ENCODE results near the gene ADSL.
A peak's percentile ranks its signal among the peaks of the same experiment; 100 is the strongest.
"Not testable (repeated sequence)": the region's sequence is repeated elsewhere in the genome, so short reads cannot be mapped to it uniquely, and the experiment has no call there.

ADSL gene

GRCh38 chr22:40310768-40311120 is 35.6 kb upstream of the ADSL start:
- no peak for TF ChIP-seq EZH2phosphoT487 (IDR thresholded peaks at IDR 0.05; ENCODE audit: low read depth)
- TF ChIP-seq, protein P1, sequence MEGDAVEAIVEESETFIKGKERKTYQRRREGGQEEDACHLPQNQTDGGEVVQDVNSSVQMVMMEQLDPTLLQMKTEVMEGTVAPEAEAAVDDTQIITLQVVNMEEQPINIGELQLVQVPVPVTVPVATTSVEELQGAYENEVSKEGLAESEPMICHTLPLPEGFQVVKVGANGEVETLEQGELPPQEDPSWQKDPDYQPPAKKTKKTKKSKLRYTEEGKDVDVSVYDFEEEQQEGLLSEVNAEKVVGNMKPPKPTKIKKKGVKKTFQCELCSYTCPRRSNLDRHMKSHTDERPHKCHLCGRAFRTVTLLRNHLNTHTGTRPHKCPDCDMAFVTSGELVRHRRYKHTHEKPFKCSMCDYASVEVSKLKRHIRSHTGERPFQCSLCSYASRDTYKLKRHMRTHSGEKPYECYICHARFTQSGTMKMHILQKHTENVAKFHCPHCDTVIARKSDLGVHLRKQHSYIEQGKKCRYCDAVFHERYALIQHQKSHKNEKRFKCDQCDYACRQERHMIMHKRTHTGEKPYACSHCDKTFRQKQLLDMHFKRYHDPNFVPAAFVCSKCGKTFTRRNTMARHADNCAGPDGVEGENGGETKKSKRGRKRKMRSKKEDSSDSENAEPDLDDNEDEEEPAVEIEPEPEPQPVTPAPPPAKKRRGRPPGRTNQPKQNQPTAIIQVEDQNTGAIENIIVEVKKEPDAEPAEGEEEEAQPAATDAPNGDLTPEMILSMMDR (IDR thresholded peaks at IDR 0.05; ENCODE audit: low read depth, low read length): no peak
- Histone ChIP-seq H3K27ac (ENCODE audit: low read length) (no peak overlapping the region), H4K20me1 (ENCODE audit: insufficient read depth, low read length) (peaks cover 20% of the 10 kb centered on the region), H3K4me3 (ENCODE audit: low read length) (no peak overlapping the region), H3K4me1 (ENCODE audit: low read length) (peaks cover 15% of the 10 kb centered on the region), H3K4me2 (ENCODE audit: low read length) (peak overlapping the region; percentile 30), H2AFZ (ENCODE audit: low read depth, low read length) (no peak overlapping the region), H3K79me2 (ENCODE audit: low read length) (no peaks in the 10 kb centered on the region), H3K36me3 (replicated peaks; ENCODE audit: low read depth, low read length) (peaks cover 64% of the 10 kb centered on the region), H3K9ac (ENCODE audit: low read length) (no peak overlapping the region), H3K9me3 (ENCODE audit: insufficient read depth, low read length) (no peaks in the 10 kb centered on the region), H3K27me3 (ENCODE audit: low read depth, low read length) (no peaks in the 10 kb centered on the region)

DNA sequence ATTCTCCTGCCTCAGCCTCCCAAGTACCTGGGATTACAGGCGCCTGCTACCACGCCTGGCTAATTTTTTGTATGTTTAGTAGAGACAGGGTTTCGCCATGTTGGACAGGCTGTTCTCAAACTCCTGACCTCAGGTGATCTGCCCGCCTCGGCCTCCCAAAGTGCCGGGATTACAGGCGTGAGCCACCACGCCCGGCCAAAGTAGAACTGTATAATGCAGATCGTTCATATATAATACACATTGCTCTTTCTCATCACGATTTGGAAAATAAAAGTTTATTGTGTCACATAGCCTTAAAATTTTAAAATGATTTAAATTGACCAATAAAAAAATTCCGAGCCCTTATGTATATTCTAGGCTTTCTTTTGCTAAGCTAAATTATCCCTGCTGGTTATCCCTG is 34.7 kb upstream of the ADSL start:
- not testable (repeated sequence) for H3K79me2 ChIP-seq (ENCODE audit: low read length); H3K27ac ChIP-seq (ENCODE audit: low read length); H3K9ac ChIP-seq (ENCODE audit: low read length); H3K4me3 ChIP-seq (ENCODE audit: low read length); H3K27me3 ChIP-seq (ENCODE audit: low read depth, low read length); H2AFZ ChIP-seq (ENCODE audit: low read depth, low read length); H3K4me2 ChIP-seq (ENCODE audit: low read length); H3K9me3 ChIP-seq (ENCODE audit: insufficient read depth, low read length)
- Histone ChIP-seq H4K20me1 (ENCODE audit: insufficient read depth, low read length) (peaks cover 20% of the 10 kb centered on the region), H3K4me1 (ENCODE audit: low read length) (peaks cover 15% of the 10 kb centered on the region), H3K36me3 (replicated peaks; ENCODE audit: low read depth, low read length) (peaks cover 69% of the 10 kb centered on the region)

DNA sequence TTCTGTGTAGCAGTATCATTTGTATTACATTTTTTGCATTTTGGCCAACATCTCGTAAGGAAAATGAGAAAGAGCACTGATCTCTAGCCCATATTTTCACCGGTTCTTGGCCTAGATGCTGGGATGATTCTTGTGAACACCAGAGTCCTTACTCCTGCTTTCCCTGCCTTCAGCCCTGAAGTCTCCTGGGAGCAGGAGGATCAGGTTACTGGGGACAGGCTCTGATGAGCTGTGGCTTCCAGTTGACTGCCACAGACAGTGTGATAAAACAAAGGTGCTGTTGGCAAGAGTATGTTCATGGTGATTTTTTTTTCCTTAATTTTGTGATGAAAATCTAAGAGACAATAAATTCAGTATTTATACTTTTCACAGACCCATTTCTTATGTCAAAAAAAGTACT is 34.2 kb upstream of the ADSL start:
- Histone ChIP-seq H4K20me1 (ENCODE audit: insufficient read depth, low read length) (peaks cover 20% of the 10 kb centered on the region), H3K4me1 (ENCODE audit: low read length) (peaks cover 15% of the 10 kb centered on the region)

DNA sequence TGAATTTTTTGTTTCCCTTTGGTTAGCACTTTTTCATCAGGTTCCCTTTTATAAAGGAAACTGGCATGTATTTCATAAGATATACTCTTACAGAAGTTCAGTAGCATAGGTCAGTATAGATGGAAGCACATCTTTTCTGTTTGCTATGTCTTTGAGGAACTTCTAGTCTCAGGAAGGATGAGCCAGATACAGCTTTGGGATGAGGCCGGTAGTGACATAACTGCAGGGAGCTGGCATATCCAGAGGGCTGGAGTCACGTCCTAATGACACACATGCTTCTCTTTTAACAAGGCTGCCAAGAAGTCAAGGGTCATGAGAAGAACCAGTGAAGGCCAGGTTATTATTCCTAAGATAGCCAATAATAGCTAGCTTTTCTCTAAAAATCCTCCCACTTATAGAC is 33.3 kb upstream of the ADSL start:
- Histone ChIP-seq H3K9me3 (ENCODE audit: insufficient read depth, low read length) (no peaks in the 10 kb centered on the region), H3K9ac (ENCODE audit: low read length) (no peak overlapping the region), H3K4me3 (ENCODE audit: low read length) (no peak overlapping the region), H2AFZ (ENCODE audit: low read depth, low read length) (no peak overlapping the region), H3K79me2 (ENCODE audit: low read length) (no peaks in the 10 kb centered on the region), H4K20me1 (ENCODE audit: insufficient read depth, low read length) (peaks cover 20% of the 10 kb centered on the region), H3K27me3 (ENCODE audit: low read depth, low read length) (no peaks in the 10 kb centered on the region), H3K36me3 (replicated peaks; ENCODE audit: low read depth, low read length) (peaks cover 74% of the 10 kb centered on the region), H3K4me1 (ENCODE audit: low read length) (peaks cover 15% of the 10 kb centered on the region), H3K27ac (ENCODE audit: low read length) (no peak overlapping the region), H3K4me2 (ENCODE audit: low read length) (no peak overlapping the region)
- TF ChIP-seq EZH2phosphoT487 (IDR thresholded peaks at IDR 0.05; ENCODE audit: low read depth): no peak
- TF ChIP-seq, protein P1 (IDR thresholded peaks at IDR 0.05; ENCODE audit: low read depth, low read length): no peak

More for the DNA sequence above, 34.2 kb upstream of the ADSL start:
- no peaks in the 10 kb centered on the region for H3K27me3 ChIP-seq (ENCODE audit: low read depth, low read length)
- H3K9me3 ChIP-seq (ENCODE audit: insufficient read depth, low read length): no peaks in the 10 kb centered on the region
- H2AFZ ChIP-seq (ENCODE audit: low read depth, low read length): no peak overlapping the region
- no peak overlapping the region for H3K27ac ChIP-seq (ENCODE audit: low read length)
- H3K36me3 ChIP-seq (replicated peaks; ENCODE audit: low read depth, low read length): peaks cover 74% of the 10 kb centered on the region
- TF ChIP-seq EZH2phosphoT487 (IDR thresholded peaks at IDR 0.05; ENCODE audit: low read depth): no peak
- TF ChIP-seq, protein P1 (IDR thresholded peaks at IDR 0.05; ENCODE audit: low read depth, low read length): no peak
- no peak overlapping the region for H3K9ac ChIP-seq (ENCODE audit: low read length)
- H3K4me2 ChIP-seq (ENCODE audit: low read length): no peak overlapping the region
- H3K79me2 ChIP-seq (ENCODE audit: low read length): no peaks in the 10 kb centered on the region
- no peak overlapping the region for H3K4me3 ChIP-seq (ENCODE audit: low read length)

GRCh38 chr22:40314041-40314440 is 32.3 kb upstream of the ADSL start:
- Histone ChIP-seq H3K27me3 (ENCODE audit: low read depth, low read length) (no peaks in the 10 kb centered on the region), H3K4me1 (ENCODE audit: low read length) (peaks cover 15% of the 10 kb centered on the region), H3K79me2 (ENCODE audit: low read length) (no peaks in the 10 kb centered on the region), H3K36me3 (replicated peaks; ENCODE audit: low read depth, low read length) (peaks cover 65% of the 10 kb centered on the region), H3K9me3 (ENCODE audit: insufficient read depth, low read length) (no peaks in the 10 kb centered on the region), H3K4me3 (ENCODE audit: low read length) (no peak overlapping the region), H4K20me1 (ENCODE audit: insufficient read depth, low read length) (peaks cover 19% of the 10 kb centered on the region), H3K9ac (ENCODE audit: low read length) (no peak overlapping the region), H2AFZ (ENCODE audit: low read depth, low read length) (no peak overlapping the region), H3K4me2 (ENCODE audit: low read length) (no peak overlapping the region), H3K27ac (ENCODE audit: low read length) (no peak overlapping the region)
- TF ChIP-seq, protein P1 (IDR thresholded peaks at IDR 0.05; ENCODE audit: low read depth, low read length): no peak
- TF ChIP-seq EZH2phosphoT487 (IDR thresholded peaks at IDR 0.05; ENCODE audit: low read depth): no peak
